GM18505 (cell line): ENCODE results near the gene RBFOX1.

Experiments
- ATAC-seq: cut with Tn5 transposase; IDR thresholded peaks from one replicate; pipeline ENCODE4 v1.9.1; 2021; ENCODE audit not compliant: unreplicated experiment
- POLR2A ChIP-seq: IDR thresholded peaks from 4 replicates; pipeline ENCODE4 v1.6.1; 2011; ENCODE audit warnings: borderline replicate concordance; ENCODE audit not compliant: insufficient read depth, insufficient read length; ENCODE audit errors: extremely low read depth

RBFOX1 gene

GRCh38 chr16:7332611-7333010, at the start of gene RBFOX1:
Gene RBFOX1, plus strand, starts transcription at chr16:7332845.
- no peak for ATAC-seq
- no peak for TF ChIP-seq POLR2A

DNA sequence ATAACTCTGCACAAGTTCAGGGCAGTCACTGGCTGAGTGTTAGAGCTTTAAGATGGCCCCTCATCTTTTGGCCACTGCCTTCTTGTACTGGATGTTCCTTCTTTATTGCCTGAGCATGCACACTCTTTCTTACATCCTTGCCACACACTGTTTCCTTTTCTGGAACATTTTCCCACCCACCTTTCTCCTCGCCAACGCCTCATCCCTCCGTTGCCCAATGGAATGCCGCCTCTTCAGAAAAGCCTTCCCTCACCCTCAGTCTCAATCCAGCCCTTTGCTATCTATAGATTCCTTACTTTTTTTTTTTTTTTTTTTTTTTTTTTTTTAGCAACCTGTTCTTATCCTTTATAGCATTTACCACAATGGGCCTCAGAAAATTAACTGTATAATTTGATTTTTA, 47.9 kb upstream of the RBFOX1 start:
- no peak for ATAC-seq
- TF ChIP-seq POLR2A: no peak

DNA sequence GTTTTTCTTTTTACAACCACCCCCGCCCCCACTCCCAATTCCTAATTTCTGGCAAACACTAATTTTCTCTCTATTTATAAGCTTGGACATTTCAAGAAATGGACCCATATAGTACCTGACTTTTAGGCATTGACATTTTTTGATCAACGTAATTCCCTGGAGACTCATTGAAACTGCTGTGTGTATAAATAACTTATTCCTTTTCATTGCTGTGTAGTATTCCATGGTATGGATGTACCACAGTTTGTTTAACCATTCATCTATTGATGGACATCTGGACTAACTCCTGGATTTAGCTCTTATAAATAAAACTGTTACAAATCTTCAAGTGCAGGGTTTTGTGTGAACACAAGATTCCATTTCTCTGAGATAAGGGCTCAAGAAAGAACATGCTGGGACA, 47.1 kb upstream of the RBFOX1 start:
- no peak for TF ChIP-seq POLR2A

GRCh38 chr16:7289299-7289698, 43.3 kb upstream of the RBFOX1 start:
- no peak for ATAC-seq
- no peak for TF ChIP-seq POLR2A

More for the DNA sequence above, 47.1 kb upstream of the RBFOX1 start:
- ATAC-seq: no peak

GRCh38 chr16:7290682-7291081, 42.0 kb upstream of the RBFOX1 start:
- no peak for TF ChIP-seq POLR2A
- ATAC-seq: no peak

GRCh38 chr16:7294020-7294419, 38.6 kb upstream of the RBFOX1 start:
- TF ChIP-seq POLR2A: no peak
- ATAC-seq: no peak

DNA sequence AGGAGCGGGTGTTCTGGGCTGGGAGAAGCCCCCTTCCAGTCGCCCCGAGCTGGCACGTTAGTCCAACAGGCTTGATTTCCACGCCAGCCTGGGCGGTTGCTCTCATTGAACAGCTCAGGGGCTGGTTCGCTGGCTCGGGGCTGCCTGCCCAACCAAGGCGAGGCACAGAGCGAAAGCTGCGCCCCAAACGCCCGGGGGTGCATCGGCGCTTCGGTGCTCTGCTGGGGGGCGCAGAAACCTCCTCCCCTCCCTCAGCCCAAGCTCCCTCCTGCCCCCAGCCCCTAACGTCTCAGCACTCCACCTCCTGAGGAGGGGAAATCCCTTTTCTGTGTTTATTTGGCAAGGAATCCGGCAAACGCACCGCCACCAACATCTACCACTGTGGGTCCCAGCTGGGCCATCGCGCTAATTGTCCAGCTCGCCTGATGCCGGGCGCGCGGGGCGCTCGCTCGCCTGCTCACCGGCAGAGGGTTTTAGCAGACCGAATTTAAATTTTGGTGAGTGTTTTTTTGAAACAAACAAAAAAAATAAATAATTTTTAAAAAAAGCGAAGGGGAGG, 29.5 kb upstream of the RBFOX1 start:
- no peak for ATAC-seq
- no peak for TF ChIP-seq POLR2A

- TF ChIP-seq POLR2A: no peak
- no peak for ATAC-seq
Measured at GRCh38 chr16:7303660-7304200, 28.9 kb upstream of the RBFOX1 start.

DNA sequence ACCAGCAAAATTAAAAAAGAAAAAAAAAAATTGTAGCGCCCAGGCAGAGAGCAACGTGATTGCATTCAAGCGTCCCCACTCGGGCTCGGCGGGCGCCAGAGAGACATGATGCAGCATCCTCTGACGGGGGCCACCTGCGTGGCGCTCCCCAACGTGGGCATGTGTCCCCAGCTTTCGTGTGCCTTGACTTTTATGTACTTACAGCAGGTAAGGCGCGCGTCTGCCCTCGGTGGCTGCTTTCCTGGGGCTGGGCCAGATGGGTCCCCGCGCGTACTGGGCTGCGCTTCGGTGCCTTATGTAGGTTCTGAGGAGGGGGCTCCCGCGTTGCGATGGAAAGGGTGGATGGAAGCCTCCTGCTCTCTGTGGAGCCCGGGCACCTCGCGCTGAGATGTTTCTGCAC, 28.4 kb upstream of the RBFOX1 start:
- TF ChIP-seq POLR2A: no peak
- no peak for ATAC-seq

DNA sequence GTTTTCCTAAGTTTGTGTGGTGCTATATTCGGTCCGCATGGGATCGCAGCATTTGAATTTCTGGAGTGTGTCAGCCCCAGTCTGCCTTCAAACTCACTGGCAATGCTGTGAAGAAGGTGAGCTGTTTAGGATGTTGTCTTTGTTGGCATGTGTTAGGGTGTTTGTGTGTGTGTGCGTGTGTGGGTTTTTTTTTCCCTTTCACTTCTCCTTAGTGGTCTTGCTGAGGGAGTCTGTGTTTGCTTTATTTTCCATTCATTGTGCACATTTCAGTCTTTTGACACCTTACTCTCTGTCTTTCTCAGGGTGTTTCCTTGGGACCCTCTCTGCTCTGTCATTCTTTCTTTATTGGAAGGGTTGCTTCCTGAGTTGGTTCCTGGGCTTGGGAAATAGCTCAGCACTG, 27.7 kb upstream of the RBFOX1 start:
- ATAC-seq: no peak
- TF ChIP-seq POLR2A: no peak

DNA sequence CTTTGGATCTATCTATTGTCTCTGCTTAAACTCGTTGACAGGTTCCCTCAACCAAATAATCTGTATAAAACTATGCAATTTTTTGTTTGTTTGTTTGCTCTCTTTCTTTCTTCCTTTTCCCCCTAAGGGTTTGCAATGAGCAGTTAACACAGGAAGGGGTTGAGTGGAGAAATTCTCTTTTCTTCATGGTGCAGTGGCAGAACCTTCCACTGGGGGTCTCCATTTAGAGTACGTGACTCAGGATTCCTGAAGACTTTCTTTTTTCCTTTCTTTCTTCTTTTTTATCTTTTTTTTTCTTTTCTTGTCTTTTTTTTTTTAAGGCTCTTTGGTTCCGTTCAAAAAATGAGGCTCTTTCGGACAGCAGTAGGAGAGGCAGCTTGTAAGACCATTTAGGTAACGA, 19.5 kb upstream of the RBFOX1 start:
- no peak for TF ChIP-seq POLR2A
- ATAC-seq: no peak

- no peak for ATAC-seq
- TF ChIP-seq POLR2A: no peak
Measured at GRCh38 chr16:7314163-7314562, 18.5 kb upstream of the RBFOX1 start.

DNA sequence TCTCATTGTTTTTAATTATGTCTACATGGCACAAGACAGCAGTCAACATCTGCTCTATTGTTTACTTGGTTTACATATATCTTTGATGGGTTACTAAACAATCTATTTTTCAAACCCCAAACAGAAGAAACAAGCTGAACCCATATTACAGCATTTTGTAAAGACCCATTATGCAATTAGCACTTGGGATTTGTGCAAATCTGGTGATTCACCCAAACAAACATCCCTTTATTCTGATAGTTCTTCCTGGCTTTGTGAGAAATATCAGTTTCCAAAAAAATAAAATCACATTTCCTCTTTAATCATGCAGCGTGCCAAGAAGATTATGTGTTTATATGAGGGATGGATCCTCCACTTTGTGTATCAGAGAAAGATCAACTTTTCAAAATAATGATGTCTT, 16.8 kb upstream of the RBFOX1 start:
- ATAC-seq: no peak
- TF ChIP-seq POLR2A: no peak

DNA sequence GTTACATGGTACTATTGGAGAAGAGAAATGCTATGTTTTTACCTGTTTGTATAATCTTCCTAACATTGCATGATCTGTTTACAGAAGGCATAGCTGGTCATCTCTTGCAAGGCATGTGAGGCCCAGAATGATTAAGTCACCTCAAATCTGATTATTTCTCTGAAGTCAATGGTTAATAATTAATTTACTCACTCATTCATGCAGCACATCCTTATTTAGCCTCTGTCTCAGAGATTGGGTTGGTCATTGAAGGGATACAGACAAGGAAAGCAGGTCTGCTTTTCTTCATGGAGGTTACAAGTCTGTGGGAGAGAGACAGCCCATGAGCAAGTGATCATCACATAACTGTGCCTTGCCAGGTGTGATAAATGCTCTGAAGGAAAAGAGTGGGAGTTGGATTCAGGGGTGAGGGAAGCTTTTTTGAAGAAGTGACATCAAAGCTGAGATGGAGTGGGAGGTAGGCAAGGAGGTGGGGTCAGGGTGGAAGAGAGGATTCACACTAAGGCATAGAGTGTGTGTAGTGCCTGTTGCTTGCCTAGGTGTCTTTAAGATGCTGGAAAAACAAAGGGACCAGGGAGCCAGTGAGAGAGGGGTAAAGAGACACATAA, 16.3 kb upstream of the RBFOX1 start:
- ATAC-seq: no peak
- TF ChIP-seq POLR2A: no peak
